Stimulated activated naive CD4-positive, alpha-beta T cell (primary cell): ENCODE data around the gene ZNF536.
"Not testable (repeated sequence)": the region's sequence is repeated elsewhere in the genome, so short reads cannot be mapped to it uniquely, and the experiment has no call there.

Source experiments
- DNase-seq, 6 experiments: peaks; one replicate each; lab custom pipeline; 2025; lab: John Stamatoyannopoulos, UW

Gene ZNF536

GRCh38 chr19:30446850-30447552 is 74.8 kb downstream of the ZNF536 start:
- no peak for DNase-seq

- no peak for DNase-seq
Observed at GRCh38 chr19:30447553-30447870, 75.3 kb downstream of the ZNF536 start.

- no peak for DNase-seq
Observed at GRCh38 chr19:30448386-30449077, 76.3 kb downstream of the ZNF536 start.

DNA sequence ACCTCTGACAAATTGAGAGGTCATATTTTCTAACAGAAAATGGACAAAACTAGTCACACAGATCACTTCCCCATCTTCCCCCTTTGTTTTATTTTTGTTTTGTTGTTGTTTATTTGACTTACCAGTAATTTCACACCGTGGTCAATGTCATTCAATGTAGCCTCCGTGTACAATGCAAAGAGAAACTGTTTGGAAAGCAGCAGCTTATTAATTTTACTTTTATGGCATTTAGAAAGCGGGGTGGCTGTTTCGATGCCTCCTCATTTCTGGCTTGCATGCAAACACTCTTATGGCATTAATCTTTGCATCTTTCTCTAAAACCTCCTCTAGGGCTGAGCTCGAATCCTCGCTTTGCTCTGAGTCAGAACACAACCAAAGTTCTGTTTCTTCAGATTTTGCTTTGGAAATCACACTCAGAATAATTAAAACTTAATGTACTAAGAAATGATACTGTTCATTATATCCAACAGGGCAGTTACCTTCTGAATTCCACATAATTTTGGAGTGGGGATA is 77.0 kb downstream of the ZNF536 start:
- no peak for DNase-seq

DNA sequence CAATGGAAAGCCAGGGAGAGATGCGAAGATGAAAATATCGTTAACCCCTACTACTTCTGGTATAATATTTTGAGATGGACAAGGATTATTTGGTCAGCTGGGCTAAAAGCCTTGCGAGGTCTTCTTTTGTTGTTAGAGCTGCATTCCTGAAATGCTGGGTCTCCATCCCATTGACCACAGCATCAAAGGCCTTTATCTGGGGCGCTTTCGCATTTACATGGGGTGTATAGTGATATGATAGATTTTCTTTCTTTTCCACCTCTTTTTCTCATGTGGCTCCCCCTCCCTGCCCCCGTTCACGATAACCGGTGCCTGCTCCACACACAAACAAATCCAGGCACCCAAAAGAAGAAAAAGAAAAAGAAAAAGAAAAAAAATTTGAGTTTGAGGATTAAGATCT is 77.5 kb downstream of the ZNF536 start:
- DNase-seq = no peak

GRCh38 chr19:30450100-30450499 is 77.9 kb downstream of the ZNF536 start:
- DNase-seq = no peak

DNA sequence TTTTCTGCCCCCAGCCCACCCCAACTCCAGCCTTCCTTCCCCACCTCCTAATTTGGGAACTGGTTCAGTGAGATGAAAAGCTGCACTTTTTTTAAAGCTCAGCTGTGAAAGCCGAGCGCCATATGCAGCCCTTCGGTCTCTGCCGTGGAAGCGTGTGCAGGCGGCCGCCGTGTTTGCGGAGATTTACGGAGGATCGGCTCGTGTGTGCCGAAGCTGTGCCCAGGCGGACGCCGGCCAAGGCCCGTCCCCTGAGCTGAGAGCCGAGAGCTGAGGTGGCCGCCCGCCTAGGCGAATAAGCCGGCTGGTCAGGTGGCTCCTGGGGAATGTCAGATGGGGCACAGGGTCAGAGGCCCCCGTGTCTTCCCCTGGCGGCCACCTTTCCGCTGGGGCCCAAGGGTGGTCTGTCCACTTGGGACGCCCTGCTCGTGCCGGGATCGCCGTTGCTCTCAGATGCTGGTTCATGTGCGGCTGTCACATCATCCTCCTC is 78.7 kb downstream of the ZNF536 start:
- no peak for DNase-seq

- DNase-seq = no peak
Observed at GRCh38 chr19:30452931-30453330, 80.7 kb downstream of the ZNF536 start.

GRCh38 chr19:30453743-30454142 is 81.6 kb downstream of the ZNF536 start:
- DNase-seq = no peak

DNA sequence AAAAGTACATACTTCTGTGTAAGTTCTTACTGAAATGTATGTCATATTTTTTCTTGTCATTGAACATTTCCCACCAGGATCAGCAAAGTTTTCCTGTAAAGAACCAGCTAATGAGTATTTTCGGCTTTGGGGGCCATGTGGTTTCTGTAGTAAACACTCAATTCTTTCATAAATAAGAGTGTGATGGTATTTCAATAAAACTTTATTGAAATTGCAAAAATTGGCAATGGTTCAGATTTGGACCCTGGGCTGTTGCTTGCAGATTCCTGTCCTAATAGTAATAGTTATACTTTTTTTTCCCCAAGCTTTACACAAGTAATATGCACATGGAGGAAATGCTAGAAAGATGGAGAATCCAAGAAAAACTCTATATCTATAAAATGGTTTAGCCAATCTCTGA is 83.7 kb downstream of the ZNF536 start:
- no peak for DNase-seq

DNA sequence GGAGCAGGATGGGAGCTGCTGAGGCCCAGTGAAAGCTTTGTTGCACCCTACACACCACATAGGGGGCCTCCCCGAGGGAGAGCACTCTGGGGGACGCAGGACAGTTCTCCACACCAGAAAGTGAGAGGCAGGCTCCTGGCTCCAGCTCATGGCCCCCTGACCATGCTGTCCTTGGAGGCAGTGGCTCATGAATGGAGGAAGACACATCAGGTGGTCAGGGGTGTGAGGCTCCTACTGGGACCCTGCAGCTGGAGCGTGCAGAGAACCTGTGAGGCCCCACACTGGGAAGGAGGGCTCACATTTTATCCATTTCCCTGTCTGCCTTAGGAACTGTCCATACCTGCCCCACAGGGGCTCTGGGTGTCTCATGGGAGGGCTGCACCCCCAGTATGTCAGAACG is 85.3 kb downstream of the ZNF536 start:
- DNase-seq = no peak

DNA sequence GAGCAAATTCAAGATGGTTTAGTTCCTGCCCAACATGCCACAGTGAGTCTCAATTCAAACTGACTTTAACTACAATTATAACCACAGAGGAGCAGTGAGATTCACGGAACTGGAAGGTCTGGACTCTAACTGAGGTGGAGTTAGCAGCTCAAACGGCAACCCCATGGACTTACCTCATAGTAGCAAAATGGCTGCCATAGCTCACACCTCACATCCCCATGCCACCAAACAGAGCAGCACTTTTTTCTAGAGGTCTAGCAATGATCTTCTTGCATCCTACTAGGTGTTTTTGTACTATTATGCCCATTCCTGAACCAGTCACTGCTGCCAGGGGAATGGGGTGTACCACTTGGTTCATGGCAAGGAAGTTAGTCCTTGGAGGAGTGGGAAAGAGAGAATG is 87.7 kb downstream of the ZNF536 start:
- DNase-seq = no peak

GRCh38 chr19:30464162-30464561 is 92.0 kb downstream of the ZNF536 start:
- no peak for DNase-seq

- not testable (repeated sequence) for DNase-seq
Observed at GRCh38 chr19:30466598-30466997, 94.4 kb downstream of the ZNF536 start.

- DNase-seq = no peak
Observed at GRCh38 chr19:30467239-30467638, 95.1 kb downstream of the ZNF536 start.

- DNase-seq = no peak
Observed at GRCh38 chr19:30469774-30470173, 97.6 kb downstream of the ZNF536 start.

DNA sequence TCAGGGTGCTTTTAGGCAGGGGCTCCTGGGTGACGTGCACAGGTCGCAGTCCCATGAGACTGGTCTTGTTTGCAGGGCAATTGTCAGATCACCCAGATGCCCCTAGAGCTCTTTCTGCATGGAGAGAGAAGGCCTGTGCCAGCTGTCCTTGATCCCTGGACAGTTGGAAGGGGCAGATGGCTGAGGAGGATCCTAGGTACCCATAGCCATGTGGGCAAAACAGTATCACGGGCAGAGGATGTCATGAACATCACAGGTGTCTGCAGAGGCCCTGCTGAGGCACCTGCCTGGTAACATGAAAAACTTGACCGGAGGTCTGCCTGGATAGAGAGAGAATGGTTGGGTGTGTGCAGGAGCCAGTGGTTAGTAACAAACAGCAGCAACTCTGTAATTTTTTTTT is 99.3 kb downstream of the ZNF536 start:
- no peak for DNase-seq

DNA sequence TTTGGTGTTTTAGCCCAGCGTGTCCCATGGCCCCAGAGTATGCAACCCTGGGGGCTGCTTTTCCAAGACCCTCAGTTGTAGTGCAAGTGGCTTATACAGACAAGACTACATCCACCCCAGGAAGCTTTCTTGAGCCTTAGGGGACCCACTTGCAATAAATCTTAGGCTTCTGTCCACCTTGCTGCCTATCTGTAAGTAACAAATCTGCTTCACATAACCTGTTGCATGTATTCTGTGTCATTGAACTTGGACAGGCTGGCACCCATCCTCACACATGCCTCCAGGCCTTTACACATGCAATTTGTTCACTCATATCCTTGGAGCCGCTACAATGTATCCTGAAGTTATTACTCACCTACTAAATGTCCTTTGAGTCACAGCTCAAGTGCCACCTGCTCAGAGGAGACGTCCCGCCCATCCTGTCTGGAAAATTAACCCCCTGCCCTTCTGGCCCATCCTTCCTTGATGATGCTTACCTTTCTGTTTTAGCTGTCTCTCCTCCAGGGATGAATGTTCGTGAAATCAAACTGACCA is 101.2 kb downstream of the ZNF536 start:
- no peak for DNase-seq

- DNase-seq = no peak
Observed at GRCh38 chr19:30476997-30477396, 104.8 kb downstream of the ZNF536 start.

GRCh38 chr19:30479231-30479630 is 107.0 kb downstream of the ZNF536 start:
- DNase-seq = no peak

DNA sequence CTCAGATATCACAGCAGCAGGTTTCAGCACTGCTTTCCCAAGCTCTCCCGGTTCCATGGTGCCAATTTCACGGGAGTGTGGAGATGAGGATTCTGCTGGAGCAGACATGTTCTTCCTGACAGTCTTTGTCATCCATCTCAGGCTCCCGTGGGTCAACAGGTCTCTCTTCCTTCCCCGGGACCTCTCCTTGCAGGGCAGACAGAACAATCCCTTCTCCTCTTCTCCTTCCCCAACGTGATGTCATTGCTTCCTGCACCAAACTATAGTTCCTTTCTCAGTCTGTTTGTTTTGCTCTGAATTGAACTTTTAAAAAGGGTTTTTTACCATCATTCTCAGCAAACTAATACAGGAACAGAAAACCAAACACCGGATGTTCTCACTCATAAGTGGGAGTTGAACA is 107.9 kb downstream of the ZNF536 start:
- no peak for DNase-seq

DNA sequence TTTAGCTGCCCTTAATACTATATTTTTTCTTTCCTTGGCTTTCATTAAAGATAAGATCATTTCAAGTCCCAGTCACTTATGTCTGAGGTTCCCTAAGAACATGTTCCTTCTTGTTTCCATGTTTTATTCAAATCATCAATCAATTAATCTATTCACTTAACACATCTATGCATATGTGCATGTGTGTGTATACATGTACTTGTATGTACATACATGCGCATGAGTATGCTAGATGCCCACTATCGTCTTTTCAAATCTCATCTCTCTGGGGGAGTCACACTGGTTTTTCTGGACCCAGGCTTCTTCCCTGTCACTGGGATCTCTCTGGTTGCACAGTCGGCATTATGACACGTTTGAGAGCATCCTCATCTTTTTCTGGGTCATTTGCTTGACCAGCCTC is 108.9 kb downstream of the ZNF536 start:
- DNase-seq = no peak

DNA sequence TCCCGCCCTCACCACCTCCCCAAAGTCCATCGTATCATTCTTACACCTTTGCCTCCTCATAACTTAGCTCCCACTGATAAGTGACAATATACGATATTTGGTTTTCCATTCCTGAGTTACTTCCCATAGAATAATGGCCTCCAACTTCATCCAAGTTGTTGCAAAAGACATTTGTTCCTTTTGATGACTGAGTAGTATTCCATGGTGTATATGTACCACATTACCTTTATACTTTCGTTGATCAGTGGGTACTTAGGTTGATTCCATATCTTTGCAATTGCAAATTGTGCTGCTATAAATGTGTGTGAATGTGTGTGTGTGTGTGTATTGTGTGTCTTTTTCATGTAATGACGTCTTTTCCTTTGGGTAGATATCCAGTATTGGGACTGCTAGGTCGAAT is 109.6 kb downstream of the ZNF536 start:
- no peak for DNase-seq
